Stimulated activated naive B cell treated with anti-CD40 and anti-IgM and Interleukin-4, amounts not matched to agents 10 μg/mL and 1 μg/mL and 100 μg/mL, for 72 hours (primary cell): ENCODE results near the gene ZNF821.
"Not testable (repeated sequence)": the region's sequence is repeated elsewhere in the genome, so short reads cannot be mapped to it uniquely, and the experiment has no call there.

ENCODE experiments used
- ATAC-seq, 2 donors: fragments of 150-1000 bp; cut with Tn5 transposase; replicated peaks; 2 replicates each; pipeline ENCODE4 v1.10.0; 2021; ENCODE audit warnings: moderate library complexity in 1 of 2
- DNase-seq: peaks from one replicate; pipeline ENCODE4 v3.0.0; 2021
- H3K27ac Mint-ChIP-seq: one replicate; pipeline ENCODE4 v1.8.0; 2022; ENCODE audit warnings: mild to moderate bottlenecking, mixed read lengths
- H3K27me3 Mint-ChIP-seq, 2 donors: one replicate each; pipeline ENCODE4 v1.8.0; 2022; ENCODE audit warnings: mixed read lengths in 2 of 2
- H3K36me3 Mint-ChIP-seq, 2 donors: one replicate each; pipeline ENCODE4 v1.8.0; 2022; ENCODE audit warnings: mixed read lengths in 2 of 2, mild to moderate bottlenecking in 1 of 2
- H3K4me1 Mint-ChIP-seq, 2 donors: one replicate each; pipeline ENCODE4 v1.8.0; 2022; ENCODE audit warnings: mixed read lengths in 2 of 2, mild to moderate bottlenecking in 1 of 2
- H3K4me3 Mint-ChIP-seq, 2 donors: one replicate each; pipeline ENCODE4 v1.8.0; 2022; ENCODE audit warnings: mild to moderate bottlenecking in 2 of 2, mixed read lengths in 2 of 2, moderate library complexity in 1 of 2
- H3K9me3 Mint-ChIP-seq, 2 donors: one replicate each; pipeline ENCODE4 v1.8.0; 2022; ENCODE audit warnings: mixed read lengths in 2 of 2, mild to moderate bottlenecking in 1 of 2

Gene ZNF821

DNA sequence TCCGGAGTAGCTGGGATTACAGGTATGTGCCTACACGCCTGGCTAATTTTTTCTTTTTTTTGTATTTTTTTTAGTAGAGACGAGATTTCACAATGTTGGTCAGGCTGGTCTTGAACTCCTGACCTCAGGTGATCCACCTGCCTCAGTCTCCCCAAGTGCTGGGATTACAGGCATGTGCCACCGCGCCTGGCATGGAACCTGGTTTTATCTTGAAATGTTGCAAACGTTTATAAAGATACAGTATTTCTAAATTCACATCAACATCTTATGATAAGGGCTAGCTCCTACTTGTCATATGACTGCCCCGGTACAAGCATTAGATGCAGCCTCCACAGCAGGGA is 9.9 kb upstream of the ZNF821 start:
- no peak for DNase-seq
- Mint-ChIP-seq H3K27ac (peak overlapping the region; percentile 99), H3K9me3 (no peaks in the 10 kb centered on the region), H3K4me3 (peak overlapping the region; percentile 87 to 99), H3K4me1 (peaks cover 3 to 20% of the 10 kb centered on the region in 2 donors), H3K27me3 (no peaks in the 10 kb centered on the region), H3K36me3 (peaks cover 7 to 9% of the 10 kb centered on the region in 2 donors)
- peak in 1 of 2 donors; percentile 0 for ATAC-seq

DNA sequence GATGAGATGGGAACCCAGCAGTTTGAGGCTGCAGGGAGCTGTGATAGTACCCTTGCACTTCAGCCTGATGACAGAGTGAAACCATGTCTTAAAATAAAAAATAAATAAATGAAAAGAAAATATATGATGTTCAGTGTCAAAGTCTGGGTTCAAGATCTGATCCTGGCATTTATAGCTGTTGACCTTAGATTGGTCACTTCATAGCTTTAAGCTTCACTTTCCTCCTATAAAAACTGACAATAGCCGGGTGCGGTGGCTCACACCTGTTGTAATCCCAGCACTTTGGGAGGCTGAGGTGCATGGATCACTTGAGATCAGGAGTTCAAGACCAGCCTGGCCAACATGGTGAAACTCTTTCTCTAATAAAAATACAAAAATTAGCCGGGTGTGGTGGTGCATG is 5.2 kb upstream of the ZNF821 start:
- peaks cover 3% of the 10 kb centered on the region in 2 donors for H3K36me3 Mint-ChIP-seq
- DNase-seq, result no peak
- H3K4me1 Mint-ChIP-seq, result peaks cover 10 to 17% of the 10 kb centered on the region in 2 donors
- no peaks in the 10 kb centered on the region for H3K9me3 Mint-ChIP-seq
- H3K27me3 Mint-ChIP-seq, result no peaks in the 10 kb centered on the region
- H3K27ac Mint-ChIP-seq, result no peak overlapping the region
- no peak for ATAC-seq
- no peak overlapping the region for H3K4me3 Mint-ChIP-seq

DNA sequence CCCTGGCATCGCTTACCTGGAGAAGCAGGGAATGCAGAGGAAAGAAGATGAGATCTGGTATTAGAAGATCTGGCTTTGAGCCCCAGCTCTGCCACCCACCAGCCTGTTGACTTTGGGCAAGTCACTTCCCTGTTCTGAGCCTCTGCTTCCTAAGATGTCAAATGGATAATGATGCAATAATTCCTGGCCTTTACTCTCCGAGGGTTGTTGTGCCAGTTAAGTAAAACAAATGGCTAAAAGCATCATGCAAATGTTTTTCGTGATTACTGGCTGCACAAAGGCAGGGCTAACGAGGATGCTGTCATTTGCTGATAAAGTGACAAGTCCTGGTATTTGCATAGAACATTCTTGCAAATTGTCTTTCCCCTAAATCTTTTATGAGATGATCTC is 1.3 kb upstream of the ZNF821 start:
- ATAC-seq, result no peak
- H3K4me3 Mint-ChIP-seq, result peak overlapping the region; percentile 99 to 100

DNA sequence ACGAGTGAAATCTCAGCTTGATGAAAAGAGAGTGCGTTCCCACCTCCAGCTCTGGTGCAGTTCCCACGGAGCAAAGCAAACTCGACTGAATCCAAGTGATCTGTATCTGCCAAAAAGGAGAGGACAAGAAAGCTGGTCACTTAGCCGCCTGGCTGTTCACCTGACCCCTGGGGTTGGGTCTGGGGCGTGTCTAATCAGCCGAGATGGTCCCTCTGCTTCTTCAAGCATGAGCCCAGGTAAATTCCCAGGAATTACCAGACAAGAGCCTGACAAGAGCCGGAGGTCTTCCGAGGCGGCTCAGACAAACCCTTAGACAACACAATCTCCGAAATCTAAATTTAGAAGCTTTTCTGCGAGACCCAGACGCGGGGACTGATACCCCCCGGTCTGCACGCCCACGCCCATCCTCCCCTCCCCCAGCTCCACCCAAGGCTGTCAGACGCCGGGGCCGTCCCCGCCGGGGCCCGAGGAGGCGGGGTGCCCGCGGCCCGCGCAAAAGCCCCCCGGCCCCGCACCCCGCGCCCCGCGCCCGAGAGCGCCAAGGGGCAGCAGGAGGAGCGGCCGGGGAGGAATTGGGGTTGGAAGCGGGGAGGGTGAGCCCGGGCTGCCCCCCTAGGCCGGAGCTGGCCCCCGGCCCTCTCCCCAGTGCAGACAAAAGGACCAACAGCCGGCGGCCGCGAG is 674 bp downstream of the ZNF821 start:
- H3K9me3 Mint-ChIP-seq, result no peaks in the 10 kb centered on the region
- H3K4me3 Mint-ChIP-seq, result peak overlapping the region; percentile 75 to 100
- peak; percentile 49 for DNase-seq
- peak overlapping the region; percentile 74 for H3K27ac Mint-ChIP-seq
- H3K36me3 Mint-ChIP-seq, result peaks cover 7 to 10% of the 10 kb centered on the region in 2 donors
- H3K27me3 Mint-ChIP-seq, result no peaks in the 10 kb centered on the region
- peaks cover 30 to 54% of the 10 kb centered on the region in 2 donors for H3K4me1 Mint-ChIP-seq
- peak; percentile 56 to 69 for ATAC-seq

More for the DNA sequence above, 1.3 kb upstream of the ZNF821 start:
- Mint-ChIP-seq H3K4me1 (peaks cover 28 to 42% of the 10 kb centered on the region in 2 donors), H3K27me3 (no peaks in the 10 kb centered on the region), H3K27ac (peak overlapping the region; percentile 75), H3K9me3 (no peaks in the 10 kb centered on the region), H3K36me3 (peaks cover 3% of the 10 kb centered on the region in 2 donors)
- no peak for DNase-seq

DNA sequence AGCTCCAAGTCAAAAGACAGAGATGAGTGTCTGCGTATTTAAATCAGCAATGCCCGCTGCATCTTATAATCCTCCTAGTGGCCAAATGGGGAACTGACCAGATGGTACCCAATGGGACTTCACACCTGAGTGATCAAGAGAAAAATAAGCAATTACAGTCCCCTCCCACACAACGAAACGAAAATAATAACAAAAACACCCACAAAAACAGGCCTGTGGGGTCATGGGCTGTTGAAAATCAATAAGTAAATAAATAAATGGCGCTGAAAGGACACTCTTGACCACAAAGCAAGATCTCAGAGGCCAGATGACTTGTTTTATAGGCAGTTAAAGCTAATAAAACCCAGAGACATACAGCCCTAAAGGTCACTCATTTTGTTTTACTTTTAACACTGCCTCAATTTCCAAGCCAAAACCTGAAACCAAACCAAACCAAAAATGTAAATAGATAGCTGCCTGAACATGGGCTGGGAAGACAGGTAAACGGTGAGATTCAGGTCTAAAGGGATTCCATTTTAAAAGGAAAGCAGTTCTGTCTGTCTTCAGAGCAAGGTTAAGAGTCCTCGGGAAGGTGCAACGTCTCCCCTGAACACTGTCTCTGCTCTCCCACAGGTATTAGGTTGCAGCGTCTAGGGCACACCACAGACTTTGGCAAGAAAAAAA is 1.3 kb downstream of the ZNF821 start:
- Mint-ChIP-seq H3K9me3 (no peaks in the 10 kb centered on the region), H3K36me3 (peaks cover 7 to 10% of the 10 kb centered on the region in 2 donors), H3K27ac (peak overlapping the region; percentile 74), H3K4me3 (peak overlapping the region; percentile 75 to 100), H3K4me1 (peaks cover 30 to 54% of the 10 kb centered on the region in 2 donors), H3K27me3 (no peaks in the 10 kb centered on the region)
- DNase-seq, result peak; percentile 70
- ATAC-seq, result peak; percentile 54 to 61

DNA sequence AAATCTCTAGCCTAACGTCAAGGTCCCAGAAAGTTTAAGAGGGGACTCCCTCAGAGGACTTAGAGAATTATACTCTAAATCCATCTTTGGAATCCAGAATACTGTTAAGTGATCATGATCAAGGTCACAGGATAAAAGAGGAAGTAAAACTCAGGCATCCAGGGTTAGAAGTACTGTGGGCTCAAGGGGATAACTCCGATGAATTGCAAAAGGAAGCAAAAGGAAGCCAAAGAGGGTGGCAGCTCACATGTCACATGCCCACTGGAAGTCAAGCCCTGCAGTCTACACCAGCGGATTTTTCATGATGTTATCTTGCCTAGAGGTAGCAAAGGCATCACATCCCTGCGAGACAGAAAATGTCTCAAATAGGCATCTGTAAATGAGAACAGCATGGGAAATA is 3.8 kb downstream of the ZNF821 start:
- H3K27ac Mint-ChIP-seq, result peak overlapping the region; percentile 20
- H3K36me3 Mint-ChIP-seq, result peaks cover 12 to 18% of the 10 kb centered on the region in 2 donors
- no peaks in the 10 kb centered on the region for H3K9me3 Mint-ChIP-seq
- H3K4me3 Mint-ChIP-seq, result no peak overlapping the region
- DNase-seq, result no peak
- no peaks in the 10 kb centered on the region for H3K27me3 Mint-ChIP-seq
- H3K4me1 Mint-ChIP-seq, result peaks cover 27 to 51% of the 10 kb centered on the region in 2 donors
- ATAC-seq, result no peak

DNA sequence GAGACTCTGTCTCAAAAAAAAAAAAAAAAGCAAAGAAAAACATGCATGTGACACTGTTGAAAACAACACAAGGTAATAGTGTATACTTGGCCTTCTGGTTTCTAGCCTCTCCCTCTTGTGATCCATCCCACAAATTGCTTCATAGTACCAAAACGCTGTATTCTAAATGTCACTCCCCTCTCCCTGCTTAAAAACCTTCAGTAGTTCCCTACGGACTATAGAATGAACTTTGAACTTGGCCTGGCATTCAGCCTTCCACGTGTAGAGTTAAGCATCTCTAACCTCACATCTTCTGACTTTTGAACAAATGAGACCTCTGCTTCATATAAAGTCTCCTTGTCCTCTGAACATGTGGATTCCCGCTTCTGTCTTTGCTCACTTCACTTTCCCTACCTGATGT is 5.1 kb downstream of the ZNF821 start:
- Mint-ChIP-seq H3K4me1 (peaks cover 23 to 46% of the 10 kb centered on the region in 2 donors), H3K27me3 (no peaks in the 10 kb centered on the region), H3K4me3 (no peak overlapping the region), H3K9me3 (no peaks in the 10 kb centered on the region), H3K27ac (no peak overlapping the region), H3K36me3 (peaks cover 12 to 15% of the 10 kb centered on the region in 2 donors)
- DNase-seq (no peak), ATAC-seq (no peak)

DNA sequence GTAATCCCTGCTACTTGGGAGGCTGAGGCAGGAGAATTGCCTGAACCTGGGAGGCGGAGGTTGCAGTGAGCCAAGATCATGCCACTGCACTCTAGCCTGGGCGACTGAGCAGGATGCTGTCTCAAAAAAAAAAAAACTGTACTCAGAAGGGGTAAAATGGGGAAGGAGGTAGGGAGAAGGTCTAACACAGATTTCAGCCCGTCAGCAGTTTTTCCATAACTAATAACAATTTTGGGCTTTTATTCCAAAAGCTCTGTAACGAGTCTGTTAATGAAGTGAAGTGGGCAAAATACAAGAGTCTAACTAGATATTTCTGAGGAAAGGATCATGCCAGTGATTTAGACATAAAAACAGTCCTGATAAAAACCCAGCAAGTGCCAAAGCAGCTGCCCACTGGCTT is 10.8 kb downstream of the ZNF821 start:
- H3K27me3 Mint-ChIP-seq, result no peaks in the 10 kb centered on the region
- no peak overlapping the region for H3K4me3 Mint-ChIP-seq
- H3K4me1 Mint-ChIP-seq, result peaks cover 5 to 16% of the 10 kb centered on the region in 2 donors
- no peaks in the 10 kb centered on the region for H3K9me3 Mint-ChIP-seq
- peak overlapping the region; percentile 56 for H3K27ac Mint-ChIP-seq
- H3K36me3 Mint-ChIP-seq, result peaks cover 17 to 20% of the 10 kb centered on the region in 2 donors
- DNase-seq, result no peak
- no peak for ATAC-seq

DNA sequence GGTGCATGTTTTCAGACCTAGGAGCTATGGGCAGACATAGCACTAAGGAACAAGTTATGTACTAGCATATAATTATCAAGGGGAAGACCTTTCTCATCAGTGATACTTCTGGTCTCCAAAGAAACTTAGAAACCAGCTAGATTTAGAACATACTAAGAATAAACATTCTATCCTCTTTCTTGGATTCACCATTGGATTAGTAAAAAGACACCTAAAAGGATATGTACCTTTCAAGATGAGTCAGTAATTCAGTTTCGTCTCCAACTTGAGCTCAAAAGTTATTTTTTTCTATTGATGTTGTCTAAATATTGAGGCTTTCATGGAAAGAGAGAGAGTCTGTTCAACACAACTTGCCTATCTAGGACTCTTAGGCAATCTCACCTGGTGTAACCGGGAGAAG is 13.2 kb downstream of the ZNF821 start:
- Mint-ChIP-seq H3K27ac (no peak overlapping the region), H3K36me3 (peaks cover 13 to 16% of the 10 kb centered on the region in 2 donors), H3K4me1 (peaks cover 5 to 16% of the 10 kb centered on the region in 2 donors), H3K27me3 (no peaks in the 10 kb centered on the region), H3K9me3 (no peaks in the 10 kb centered on the region), H3K4me3 (no peak overlapping the region)
- ATAC-seq, result no peak
- no peak for DNase-seq

DNA sequence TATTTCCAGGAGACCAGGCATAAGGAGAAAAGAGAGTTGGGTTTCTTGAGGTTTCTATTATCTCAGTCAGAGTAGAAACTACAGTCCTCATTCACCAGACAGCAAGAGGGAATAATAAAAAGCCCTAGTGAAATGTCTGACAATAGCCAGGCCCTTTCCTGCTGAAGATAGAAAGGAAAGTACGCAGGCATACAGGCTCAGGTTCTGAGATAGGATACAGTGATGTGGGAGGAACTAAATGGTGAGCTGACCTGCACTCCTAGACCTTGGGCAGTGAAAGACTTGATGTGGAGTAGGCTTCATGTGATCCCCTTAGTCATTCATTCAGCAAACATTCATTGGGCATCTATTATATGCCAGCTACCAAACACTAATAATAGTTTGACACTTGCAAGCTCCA is 14.9 kb downstream of the ZNF821 start:
- Mint-ChIP-seq H3K4me3 (no peak overlapping the region), H3K36me3 (peaks cover 18 to 26% of the 10 kb centered on the region in 2 donors), H3K9me3 (no peaks in the 10 kb centered on the region), H3K4me1 (peaks cover 3 to 10% of the 10 kb centered on the region in 2 donors), H3K27me3 (no peaks in the 10 kb centered on the region), H3K27ac (no peak overlapping the region)
- ATAC-seq (no peak), DNase-seq (no peak)

DNA sequence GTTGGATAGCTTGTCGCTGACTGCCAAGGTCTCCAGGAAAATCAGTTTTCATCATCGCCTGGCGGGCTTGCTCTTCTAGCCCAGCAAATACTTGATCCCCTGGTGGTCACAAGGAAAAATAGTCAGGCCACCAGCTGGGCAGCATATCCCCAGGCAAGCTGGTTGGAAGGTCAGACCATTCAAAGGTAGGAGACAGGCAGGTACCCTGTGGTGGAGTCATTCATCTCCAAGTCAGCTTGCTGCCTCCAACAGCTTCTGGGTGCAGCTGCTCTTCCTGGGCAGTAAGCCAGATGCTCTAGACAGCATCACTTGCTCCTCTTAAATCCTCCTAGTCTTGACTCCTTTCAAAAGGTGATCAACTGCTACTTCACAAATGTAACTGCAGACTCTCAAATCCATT is 16.0 kb downstream of the ZNF821 start:
- H3K4me3 Mint-ChIP-seq, result no peak overlapping the region
- peaks cover 3 to 10% of the 10 kb centered on the region in 2 donors for H3K4me1 Mint-ChIP-seq
- ATAC-seq, result no peak
- peaks cover 20 to 30% of the 10 kb centered on the region in 2 donors for H3K36me3 Mint-ChIP-seq
- DNase-seq, result no peak
- H3K27ac Mint-ChIP-seq, result no peak overlapping the region
- H3K27me3 Mint-ChIP-seq, result no peaks in the 10 kb centered on the region
- H3K9me3 Mint-ChIP-seq, result no peaks in the 10 kb centered on the region

DNA sequence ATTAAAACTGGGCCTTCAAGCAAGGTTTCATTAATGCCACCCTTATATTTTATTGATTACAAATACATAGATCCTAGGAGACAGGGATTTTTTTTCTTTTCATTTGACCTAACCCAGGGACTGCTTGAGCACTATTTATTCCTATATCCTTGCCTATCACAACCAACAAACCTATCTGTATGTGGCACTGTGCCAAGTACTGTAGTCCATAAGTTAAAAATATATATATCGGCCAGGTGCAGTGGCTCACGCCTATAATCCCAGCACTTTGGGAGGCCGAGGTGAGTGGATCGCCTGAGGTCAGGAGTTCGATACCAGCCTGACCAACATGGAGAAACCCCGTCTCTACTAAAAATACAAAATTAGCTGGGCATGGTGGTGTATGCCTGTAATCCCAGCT is 16.8 kb downstream of the ZNF821 start:
- not testable (repeated sequence) for H3K27ac Mint-ChIP-seq
- H3K36me3 Mint-ChIP-seq, result peaks cover 18 to 30% of the 10 kb centered on the region in 2 donors

DNA sequence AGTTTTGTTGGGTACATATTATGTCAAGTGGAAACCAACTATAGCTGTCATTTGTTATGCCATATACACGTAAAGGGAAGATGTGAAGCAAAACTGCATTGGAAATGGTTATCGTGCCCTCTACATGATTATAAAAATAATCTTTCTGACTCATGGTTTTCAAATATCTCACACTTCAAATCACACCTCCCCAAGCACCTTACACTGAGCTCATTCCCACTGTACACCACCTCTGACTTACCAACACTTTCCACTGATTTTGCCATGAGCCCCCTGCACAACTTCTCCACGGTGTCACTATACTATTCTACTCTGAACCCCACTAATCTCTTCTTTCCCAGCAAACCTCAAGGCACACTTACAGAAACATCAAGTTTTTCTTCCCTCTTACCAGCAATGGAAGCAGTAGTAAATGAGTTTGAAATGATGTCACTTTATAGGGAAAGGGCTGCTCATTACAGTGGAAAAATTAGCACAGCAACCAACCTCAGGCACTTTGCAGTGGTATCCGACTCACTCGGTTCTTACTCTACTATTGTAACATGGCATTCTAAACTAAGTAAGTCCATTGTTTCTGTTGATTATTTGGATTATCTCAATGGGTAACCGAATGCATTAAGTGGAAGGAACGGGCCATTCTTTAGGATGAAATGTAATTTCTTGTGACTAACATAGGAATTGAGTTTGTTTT is 18.7 kb downstream of the ZNF821 start:
- Mint-ChIP-seq H3K4me3 (no peak overlapping the region), H3K36me3 (peaks cover 19 to 32% of the 10 kb centered on the region in 2 donors), H3K9me3 (no peaks in the 10 kb centered on the region), H3K27ac (no peak overlapping the region), H3K27me3 (no peaks in the 10 kb centered on the region), H3K4me1 (peaks cover 3 to 6% of the 10 kb centered on the region in 2 donors)
- ATAC-seq (no peak), DNase-seq (no peak)

More for the DNA sequence above, 16.8 kb downstream of the ZNF821 start:
- H3K4me3 Mint-ChIP-seq, H3K27me3 Mint-ChIP-seq, DNase-seq, H3K4me1 Mint-ChIP-seq, ATAC-seq, H3K9me3 Mint-ChIP-seq: not testable (repeated sequence)

DNA sequence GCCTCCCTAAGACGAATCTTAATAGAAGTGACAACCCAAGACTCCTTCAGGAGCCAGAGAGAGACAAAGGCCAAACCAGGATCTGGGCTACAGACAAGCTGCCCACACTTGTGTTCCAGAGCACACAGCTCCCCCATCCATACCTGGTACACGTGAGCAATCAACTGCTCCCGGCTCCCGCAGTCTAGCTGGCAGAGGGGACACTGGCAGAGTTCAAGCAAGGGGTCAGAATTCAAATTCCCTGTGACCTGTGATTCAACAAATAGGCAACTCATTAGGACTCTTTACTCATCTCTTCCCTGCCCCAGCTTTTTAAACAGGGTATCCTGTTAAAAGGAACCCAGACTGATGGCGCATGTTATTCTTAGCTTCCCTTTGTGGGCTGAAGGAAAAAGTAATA is 20.0 kb downstream of the ZNF821 start:
- ATAC-seq, result no peak
- no peak for DNase-seq
- Mint-ChIP-seq H3K4me3 (no peak overlapping the region), H3K9me3 (no peaks in the 10 kb centered on the region), H3K27ac (no peak overlapping the region), H3K27me3 (no peaks in the 10 kb centered on the region), H3K4me1 (no peaks in the 10 kb centered on the region), H3K36me3 (peaks cover 16 to 29% of the 10 kb centered on the region in 2 donors)
